Stimulated activated CD4-positive, alpha-beta T cell treated with anti-CD3 and anti-CD28 coated beads, TNF-alpha, amount 100 ng/mL, for 48 hours (primary cell): Measurements from ENCODE around the gene ITGAE.

Experiments used
- DNase-seq, 3 donors: peaks; one replicate each; pipeline ENCODE4 v3.0.0-alpha.2; 2020; ENCODE audit warnings: low read depth in 3 of 3

Gene ITGAE

DNA sequence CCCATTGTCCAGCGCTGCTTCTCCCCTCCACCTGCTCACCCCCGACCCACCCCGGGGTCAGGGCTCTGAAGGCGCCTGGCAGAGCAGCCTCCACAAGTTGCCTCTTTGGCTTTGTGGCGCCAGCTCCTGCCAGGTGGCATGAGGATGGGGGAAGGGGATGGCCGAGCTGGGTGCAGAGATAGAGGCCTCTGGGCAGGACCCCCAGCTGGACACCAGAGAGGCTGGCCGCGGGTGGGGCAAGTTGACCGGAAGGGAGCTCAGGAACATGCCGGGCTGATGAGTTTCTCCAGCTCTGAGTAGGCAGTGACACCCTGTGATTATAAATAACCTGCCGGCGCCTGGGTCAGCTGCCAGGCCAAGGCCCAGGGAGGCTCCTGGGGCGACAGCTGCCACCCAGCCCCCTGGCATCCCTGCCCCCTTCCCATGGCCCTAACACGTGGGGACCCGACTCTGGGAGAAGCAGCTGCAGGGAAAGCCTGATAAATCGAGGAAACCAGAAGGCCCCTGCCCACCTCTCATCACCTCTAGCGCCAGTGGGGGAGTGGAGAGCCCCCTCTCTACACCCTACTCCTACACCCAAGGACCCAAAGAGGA is 105.8 kb downstream of the ITGAE start:
- DNase-seq, result no peak

DNA sequence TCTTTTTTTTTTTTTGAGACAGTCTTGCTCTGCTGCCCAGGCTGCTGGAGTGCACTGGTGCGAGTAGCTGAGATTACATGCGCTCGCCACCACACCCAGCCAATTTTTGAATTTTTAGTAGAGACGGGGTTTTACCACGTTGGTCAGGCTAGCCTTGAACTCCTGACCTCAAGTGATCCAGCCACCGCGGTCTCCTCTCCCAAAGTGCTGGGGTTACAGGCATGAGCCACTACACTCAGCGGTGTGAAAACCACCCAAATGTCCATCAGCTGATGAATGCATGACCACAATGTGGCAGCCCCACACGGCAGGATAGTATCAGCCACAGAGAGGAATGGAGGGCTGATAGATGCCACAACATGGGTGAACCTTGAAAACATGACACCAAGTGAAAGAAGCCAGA is 107.2 kb downstream of the ITGAE start:
- peak in 1 of 3 donors; percentile 29 for DNase-seq

DNA sequence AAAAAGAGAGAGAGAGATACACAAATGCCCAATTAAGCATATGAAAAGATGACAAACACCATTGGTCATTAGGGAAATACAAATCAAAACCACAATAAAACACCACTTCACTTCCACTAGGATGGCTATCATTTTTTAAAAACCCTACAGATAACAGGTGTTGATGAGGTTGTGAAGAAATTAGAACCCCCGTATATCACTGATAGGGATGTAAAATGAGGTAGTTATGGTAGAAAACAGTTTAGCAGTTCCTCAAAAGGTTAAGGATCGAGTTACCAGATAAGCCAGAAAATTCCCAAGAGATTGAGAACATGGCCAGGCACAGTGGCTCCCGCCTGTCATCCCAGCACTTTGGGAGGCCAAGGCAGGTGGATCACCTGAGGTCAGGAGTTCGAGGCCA is 107.8 kb downstream of the ITGAE start:
- no peak for DNase-seq

DNA sequence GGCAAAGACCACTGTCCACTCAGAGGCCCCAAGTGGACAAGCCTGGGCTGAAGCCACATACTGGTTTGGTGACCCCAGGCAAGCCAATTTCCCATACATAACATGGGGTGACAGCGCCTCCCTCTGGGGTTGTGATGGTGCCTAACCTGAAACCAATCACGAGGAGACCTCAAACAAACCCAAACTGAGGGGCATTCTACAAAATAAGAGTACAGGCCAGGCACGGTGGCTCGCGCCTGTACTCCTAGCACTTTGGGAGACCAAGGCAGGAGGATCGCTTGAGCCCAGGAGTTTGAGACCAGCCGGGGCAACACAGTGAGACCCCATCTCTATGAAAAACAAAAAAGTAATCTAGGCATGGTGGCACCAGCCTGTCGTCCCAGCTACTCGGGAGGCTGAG is 108.6 kb downstream of the ITGAE start:
- no peak for DNase-seq

DNA sequence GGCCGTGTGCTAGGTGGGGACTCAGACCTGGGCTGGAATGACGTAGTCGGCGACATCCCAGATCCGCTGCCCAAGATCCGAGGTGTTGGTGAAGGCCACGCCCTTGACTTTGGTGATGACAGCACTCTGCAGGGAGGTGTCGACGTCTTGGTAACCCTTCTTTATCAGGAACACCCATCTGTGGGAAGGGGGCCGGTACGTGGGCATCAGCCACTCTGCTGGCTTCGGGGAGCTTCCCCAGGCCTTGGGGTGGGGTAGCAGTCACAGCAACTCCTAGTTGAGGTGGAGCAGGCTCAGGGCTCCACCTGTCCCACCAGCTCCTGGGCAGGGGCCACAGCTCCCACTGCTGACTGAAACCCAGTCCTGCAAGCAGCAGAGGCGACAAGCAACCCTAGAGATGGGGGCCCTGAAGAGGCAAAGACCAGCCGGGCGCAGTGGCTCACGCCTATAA is 109.3 kb downstream of the ITGAE start:
- DNase-seq, result no peak

DNA sequence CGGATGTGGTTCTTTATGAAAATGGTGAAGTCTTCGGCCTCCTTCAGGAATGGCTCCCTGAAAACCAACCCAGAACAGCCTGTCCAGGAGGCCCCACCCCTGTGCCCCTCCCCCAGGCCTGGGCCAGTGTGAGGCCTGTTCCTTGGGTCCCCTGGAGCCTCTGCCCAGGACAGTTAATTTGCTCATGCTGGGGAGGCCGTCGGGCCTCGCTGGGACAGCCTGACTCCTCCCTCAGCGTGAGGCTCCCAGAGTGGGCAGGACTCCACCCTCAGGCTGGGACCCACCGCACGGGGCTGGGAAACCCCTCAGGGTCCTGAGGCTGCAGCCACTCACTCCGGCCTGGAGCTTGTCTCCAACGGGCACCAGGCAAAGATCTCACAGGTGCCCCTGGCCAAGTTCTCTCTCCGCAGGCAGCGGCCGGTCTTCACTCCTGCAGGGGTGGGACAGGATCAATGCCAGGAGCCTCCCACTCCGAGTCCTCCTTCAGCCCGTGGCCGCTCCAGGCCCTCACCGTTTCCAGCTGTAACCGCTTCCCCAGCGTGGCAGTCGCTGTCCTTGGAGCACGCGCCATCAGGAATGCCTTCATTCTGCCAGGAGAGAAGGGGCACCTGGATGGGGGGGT is 110.8 kb downstream of the ITGAE start:
- DNase-seq, result no peak

DNA sequence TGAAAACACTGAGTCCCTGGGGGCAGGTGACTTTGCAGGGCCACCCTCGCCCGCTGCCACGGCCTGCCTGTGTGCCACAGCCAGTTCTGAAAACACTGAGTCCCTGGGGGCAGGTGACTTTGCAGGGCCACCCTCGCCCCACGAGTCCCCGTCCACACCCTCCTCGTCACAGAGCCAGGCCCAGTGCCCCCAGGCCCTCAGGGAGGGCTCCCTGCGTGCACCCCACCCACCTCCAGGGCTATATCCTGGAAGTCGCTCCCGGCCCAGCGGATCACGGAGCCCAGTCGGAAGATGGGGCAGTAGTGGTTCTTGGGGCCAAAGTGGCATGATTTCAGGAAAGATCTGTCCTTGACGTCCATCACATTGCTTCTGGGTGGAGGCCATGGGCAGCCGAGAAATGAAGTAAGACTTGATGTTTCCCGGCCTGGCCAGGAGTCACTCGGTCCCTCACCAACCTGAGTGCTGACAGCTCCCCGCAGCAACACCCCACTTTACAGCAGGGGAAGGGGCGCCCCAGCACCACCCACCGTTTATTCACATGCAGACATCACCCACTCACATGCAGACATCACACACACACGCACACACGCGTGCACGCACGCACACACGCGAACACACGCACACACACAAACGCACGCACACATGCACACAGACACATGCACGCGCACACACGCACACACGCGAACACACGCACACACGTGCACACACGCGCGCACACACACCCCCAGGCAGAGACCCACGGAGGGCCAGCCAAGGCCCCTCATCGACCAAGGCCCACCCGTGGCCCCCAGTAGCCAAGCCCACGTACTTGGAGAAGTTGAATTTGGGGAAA is 111.5 kb downstream of the ITGAE start:
- no peak for DNase-seq

DNA sequence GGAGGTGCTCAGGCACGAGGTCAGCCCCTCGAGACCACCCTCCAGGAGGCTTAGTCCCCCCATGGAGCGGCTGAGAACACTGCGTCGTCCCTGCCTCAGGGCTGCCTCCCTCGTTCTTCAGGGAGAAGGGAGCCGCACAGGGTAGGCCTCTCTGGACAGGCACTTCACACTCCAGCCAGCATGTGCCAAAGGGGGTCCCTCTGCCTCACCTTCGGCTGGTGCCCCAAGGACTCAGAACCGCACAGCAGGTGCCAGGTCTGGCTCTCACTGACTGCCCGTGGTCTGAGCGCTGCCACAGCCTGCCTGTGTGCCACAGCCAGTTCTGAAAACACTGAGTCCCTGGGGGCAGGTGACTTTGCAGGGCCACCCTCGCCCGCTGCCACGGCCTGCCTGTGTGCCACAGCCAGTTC is 112.1 kb downstream of the ITGAE start:
- no peak for DNase-seq

DNA sequence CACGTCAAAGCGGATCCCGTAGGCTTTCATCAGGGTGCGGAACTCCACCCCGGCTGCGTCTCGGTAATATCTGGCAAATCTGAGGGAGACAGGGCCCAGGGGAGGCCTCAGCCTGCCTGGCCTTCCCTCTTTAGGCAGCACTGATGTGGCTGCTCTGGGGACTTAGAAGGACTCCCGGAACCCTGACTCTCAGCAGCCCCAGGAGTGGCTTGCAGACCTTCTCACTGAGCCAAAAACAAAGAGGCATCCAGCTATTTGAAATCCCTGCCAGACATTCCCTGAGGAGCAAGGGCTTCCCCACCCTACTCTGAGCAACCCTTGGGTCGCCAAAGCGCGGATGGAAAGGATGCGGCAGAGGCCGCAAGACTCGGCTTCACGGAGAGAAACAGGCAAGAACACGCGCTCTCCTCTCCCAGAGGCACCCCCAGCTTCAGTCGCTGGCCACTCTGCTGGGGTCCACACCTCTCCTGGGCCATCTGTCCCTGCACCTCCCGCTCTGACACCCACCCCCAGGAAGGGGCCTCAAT is 112.9 kb downstream of the ITGAE start:
- no peak for DNase-seq

DNA sequence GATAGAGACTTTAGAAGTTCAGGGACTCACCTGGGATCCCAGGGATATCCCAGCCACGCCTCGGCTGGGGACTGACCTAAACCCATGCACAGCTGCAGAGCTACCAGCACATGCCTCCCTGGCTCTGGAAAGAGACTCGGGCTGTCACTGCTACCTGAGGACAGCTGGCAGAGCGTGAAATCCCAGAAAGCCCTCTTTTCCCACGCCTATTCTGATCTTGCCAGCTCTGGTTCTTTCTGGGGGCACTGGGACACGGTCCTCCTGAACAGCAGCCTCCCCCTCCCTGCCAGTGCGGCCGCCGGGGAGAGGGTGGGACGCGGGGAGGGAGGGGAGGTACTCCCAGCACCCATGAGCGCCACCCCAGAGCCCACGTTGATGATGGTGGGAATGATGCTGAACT is 115.8 kb downstream of the ITGAE start:
- DNase-seq, result no peak

DNA sequence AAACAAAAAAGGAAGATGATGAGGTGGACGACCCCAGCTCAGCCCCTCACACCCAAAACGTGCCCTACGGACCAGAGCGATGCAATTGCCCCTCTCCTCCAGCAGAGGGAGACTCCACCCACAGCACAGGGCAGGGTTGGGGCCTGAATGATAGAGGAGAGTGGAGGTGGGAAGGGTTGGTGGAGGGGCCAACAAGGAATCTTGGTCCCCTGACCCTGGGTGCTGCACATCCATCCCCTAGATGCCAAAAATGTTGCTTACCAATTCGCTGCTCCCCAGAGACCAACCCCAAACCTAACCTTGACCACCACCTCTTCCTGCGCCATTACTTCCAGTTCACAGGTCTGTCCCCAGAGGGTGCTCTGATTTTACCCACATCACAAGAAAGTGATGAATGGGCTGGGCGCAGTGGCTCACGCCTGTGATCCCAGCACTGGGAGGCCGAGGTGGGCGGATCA is 117.9 kb downstream of the ITGAE start:
- peak; percentile 33 to 53 (median 45) for DNase-seq

DNA sequence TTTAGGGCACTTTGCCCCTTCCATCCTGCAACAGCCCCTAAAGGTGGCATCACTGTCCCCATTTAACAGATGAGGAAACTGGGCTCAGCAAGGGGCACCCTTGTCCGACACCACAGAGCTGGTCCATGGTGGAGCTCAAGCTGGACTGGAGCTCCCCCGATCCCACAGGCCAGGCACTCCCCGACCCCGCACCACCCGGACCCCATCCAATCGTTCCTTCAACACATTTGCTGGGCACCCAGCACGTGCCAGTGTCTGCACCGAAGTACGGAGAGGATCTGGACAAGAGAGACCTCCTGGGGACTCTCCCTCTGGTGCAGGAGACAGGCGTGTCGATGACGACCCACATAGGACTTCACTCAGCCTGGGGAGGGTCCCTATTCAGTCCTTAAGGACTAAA is 119.0 kb downstream of the ITGAE start:
- no peak for DNase-seq

DNA sequence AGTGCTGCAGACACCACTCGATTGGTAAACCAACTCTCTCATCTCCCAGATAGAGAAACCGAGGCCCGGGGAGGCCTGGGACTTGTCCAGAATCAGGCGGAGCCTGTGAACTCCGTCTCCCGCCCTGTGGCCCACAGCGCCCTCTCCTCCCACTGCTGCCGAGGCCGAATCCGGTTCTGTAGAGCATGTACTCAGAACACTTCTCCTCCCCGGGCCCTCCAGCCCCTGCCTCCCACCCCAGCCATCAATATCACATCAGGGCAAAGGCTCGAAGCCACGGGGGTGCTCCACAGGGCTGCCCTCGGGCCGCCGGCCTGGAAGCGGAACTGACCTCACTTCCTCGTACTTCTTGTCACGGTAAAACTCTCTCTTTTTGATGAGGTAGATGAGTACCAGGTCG is 119.4 kb downstream of the ITGAE start:
- no peak for DNase-seq

DNA sequence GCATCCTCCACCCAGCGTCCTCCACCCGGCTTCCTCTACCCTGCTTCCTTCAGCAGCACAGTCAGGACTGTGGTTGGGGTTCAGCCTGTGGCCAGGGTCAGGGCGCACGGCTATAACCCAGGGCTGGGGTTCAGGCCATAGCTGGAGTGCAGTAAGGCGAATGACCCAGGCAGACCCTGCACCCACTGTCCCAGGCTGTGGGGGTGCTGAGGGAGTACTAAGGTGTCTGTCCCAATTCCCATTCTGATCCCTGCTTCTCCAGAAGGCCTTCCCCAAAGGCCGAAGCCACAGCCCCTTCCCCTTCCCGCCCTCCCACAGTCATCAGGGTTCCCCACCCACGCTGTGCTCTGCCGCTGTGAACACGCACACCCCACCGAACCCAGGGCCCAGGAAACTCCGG is 119.9 kb downstream of the ITGAE start:
- DNase-seq, result no peak

DNA sequence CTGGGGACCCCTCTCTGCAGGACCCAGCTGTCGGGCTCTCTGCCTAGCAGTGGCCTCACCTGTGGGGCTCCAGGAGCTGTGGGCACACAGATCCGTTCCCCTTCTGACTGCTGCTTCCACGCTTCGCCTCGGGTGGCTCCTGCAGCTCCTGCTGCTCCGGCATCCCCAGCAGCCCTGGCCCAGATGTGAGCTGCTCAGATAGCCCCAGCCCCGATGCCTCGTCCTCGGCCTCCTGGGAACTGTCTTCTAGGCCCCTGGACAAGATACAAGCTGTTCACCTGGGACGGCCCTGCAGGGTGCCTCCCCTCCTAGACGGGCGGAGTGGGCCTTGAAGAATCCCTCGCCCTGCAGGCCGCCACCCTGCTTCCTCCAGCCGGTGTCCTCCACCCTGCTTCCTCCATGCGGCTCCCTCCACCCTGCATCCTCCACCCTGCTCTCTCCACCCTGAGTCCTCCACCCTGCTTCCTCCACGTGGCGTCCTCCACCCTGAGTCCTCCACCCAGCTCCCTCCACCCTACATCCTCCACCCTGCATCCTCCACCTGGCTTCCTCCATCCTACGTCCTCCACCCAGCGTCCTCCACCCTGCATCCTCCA is 121.4 kb downstream of the ITGAE start:
- no peak for DNase-seq

DNA sequence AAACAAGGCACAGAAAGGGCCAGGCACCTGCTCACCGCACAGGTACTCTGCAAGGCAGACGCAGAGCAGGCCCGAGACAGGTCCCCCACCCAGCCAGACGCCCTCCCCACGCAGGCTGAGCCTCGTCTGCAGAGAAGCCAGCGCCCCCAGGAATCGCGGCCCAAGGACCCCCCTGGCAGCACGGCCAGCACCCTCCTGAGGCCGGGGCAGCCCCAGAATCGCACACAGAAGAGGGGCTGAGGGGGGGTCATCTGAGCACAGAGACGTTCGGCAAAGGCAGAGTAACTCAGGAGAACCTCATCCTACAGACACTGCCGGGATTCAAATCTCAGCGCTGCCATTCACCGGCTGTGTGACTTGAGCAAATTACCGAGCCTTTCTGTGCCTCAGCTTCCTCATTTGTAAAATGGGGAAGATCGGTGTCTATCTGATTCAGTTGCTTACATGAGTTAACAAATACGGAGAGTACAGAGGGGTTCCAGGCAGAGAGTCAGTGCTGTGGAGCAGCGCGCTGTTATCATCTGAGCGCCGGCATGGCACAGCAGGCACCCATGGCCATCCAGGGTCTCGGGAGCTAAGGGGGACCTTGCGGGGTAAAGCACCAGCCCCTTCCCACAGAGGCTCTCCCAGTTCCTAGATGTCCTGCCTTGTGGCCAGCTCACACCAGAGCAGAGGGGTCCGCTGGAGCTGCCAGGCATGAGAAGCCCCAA is 122.0 kb downstream of the ITGAE start:
- no peak for DNase-seq

DNA sequence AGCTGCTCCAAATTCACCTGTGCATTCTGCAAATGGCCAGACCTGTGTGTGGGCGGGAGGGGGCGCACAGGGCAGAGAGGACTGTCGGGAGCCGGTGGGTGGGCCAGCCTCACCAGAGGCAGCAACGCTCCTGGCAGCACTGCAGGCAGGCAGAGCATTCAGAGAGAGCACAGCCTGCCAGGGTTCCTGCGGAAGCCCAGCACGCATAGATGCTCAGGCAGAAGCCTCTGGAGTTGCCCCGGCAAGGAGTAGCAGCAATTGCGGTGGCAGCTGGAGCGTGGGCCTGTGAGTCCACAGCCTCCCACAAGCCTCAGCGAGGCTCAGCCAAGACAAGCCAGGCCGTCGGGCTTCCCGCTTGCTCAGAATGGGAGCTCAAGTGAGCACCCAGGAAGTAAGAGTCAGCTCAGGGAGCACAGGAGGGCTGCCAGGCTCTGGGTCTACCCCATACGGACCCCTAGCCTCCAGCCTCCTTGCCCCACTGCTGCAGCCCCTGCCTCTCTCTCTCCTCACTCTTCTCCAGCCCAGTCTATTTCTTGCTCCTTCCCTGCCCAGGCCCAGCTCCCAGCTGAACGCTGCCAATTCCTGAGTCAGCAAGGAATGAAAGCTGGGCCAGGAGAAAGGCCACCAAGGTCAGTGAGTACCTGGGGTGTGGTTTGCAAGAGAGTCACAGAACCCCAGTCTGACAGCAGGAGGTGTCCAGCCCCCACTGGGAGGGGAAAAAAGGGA is 122.7 kb downstream of the ITGAE start:
- DNase-seq, result no peak

DNA sequence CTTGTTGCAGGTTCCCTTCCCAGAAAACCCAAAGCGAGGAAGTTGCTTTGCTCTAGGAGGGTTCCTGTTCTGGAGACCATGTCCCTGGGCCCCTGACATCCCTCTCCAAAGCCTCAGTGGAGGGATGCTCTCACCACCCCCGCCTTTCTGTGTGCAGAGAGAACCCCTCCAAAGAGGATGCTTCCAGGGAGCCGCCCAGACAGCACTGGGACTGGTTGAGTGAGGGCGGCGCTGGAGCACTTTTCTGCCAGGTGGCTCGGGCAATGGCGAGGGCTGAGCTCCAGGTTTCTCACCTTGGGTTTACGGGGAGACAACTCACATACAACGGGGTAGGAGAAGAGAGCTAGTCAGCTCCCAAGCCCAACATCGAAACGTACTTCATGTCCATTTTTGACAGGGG is 125.1 kb downstream of the ITGAE start:
- no peak for DNase-seq

DNA sequence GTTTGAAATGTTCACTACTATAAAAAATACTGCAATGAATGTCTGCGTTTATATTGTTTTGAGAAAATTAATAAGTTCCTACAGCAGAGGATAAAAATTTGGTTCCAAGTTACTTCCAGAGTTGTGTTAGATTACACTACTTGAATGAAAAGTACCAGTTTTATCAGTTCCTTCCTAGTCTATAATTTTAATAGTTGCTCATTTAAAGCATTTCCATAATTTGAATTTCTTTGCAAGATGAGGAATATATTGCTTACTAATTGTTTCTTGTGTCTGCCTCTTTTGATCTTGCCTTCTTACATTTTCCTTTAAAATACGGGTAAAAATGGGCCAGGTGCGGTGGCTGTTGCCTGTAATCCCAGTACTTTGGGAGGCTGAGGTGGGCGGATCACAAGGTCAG is 128.4 kb downstream of the ITGAE start:
- no peak for DNase-seq

DNA sequence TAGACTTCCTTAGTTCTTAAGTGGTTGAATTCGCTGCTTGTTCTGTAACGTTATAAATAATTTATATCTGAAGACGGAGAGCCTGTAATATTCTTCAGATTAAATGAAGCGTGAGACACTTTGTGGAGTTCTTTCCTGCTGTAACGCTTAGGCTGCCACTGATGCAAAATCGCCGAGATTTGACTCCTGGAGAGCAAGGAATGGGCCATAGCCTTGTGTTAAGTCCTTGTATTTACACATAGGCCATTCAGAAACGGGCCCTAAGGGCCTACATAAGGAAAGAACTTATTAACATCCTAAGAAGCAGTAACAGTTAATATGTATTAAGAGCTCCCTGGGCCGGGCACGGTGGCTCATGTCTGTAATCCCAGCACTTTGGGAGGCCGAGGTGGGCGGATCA is 131.4 kb downstream of the ITGAE start:
- DNase-seq, result no peak

DNA sequence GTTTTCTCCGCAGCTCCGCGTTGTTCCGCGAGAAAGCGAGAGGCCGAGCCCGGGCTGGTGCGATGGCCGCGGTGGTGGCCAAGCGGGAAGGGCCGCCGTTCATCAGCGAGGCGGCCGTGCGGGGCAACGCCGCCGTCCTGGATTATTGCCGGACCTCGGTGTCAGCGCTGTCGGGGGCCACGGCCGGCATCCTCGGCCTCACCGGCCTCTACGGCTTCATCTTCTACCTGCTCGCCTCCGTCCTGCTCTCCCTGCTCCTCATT is 132.0 kb downstream of the ITGAE start:
- DNase-seq, result no peak
